ENCODE measurements around the gene HLA-DQB1. TPM values are rescaled to one million over a fixed set of nuclear protein-coding genes. Genes with fewer than 3 reads are reported as not detected.

HLA-DQB1 gene
- 10 to 100 TPM; 40.9 to 45.0 TPM for total RNA-seq

GRCh38 chr6:32666420-32667300 lies at the start of gene HLA-DQB1:
HLA-DQB1 (minus strand) TSS chr6:32666657; CDS start chr6:32666607, 50 bp downstream.

GRCh38 chr6:32637219-32637880 lies 29.1 kb downstream of the HLA-DQB1 start, which contains the start of gene HLA-DQA1:
HLA-DQA1 (plus strand) TSS chr6:32637406; CDS start chr6:32637459, 53 bp downstream.

Other genes with a start within 250 kb of the HLA-DQB1 start
- 10 to 100 TPM; 51.2 to 58.1 TPM for gene HLA-DRA, start 226.8 kb downstream of the HLA-DQB1 start, total RNA-seq
- gene HLA-DRB5, start 136.4 kb downstream of the HLA-DQB1 start, total RNA-seq: 1 to 10 TPM; 2.9 to 3.7 TPM
- 10 to 100 TPM; 36.3 to 37.0 TPM for gene HLA-DRB1, start 76.8 kb downstream of the HLA-DQB1 start, total RNA-seq
- gene HLA-DQA1, start 29.3 kb downstream of the HLA-DQB1 start, total RNA-seq: 1 to 10 TPM; 6.1 to 8.8 TPM
- gene HLA-DQA2, start 74.7 kb upstream of the HLA-DQB1 start, total RNA-seq: not detected
- not detected for gene HLA-DQB2, start 96.9 kb upstream of the HLA-DQB1 start, total RNA-seq
- 1 to 10 TPM; 1.4 to 2.2 TPM for gene HLA-DOB, start 150.3 kb upstream of the HLA-DQB1 start, total RNA-seq
- gene TAP2, start 172.1 kb upstream of the HLA-DQB1 start, total RNA-seq: 100 to 1,000 TPM; 170 TPM
- 100 to 1,000 TPM; 290 to 315 TPM for gene PSMB8, start 177.4 kb upstream of the HLA-DQB1 start, total RNA-seq
- gene TAP1, start 187.0 kb upstream of the HLA-DQB1 start, total RNA-seq: 100 to 1,000 TPM; 346 to 366 TPM
- 100 to 1,000 TPM; 264 to 271 TPM for gene PSMB9, start 187.5 kb upstream of the HLA-DQB1 start, total RNA-seq